HepG2 (cell line): ENCODE data around the gene PROX1. TPM values are rescaled to one million over a fixed set of nuclear protein-coding genes. Genes with fewer than 3 reads are reported as not detected.

ENCODE experiments used
- ATAC-seq: fragments of 200-7000 bp; cut with Tn5 transposase; 3 replicates; pipeline ENCODE4 v1.9.1; 2020; ENCODE audit warnings: mild to moderate bottlenecking, moderate library complexity
- BruUV-seq: library from RNA; stranded (reverse); fragments of 400-500 nt; replicated peaks from 2 replicates; lab custom pipeline; 2021; lab: Mats Ljungman, UMichigan
- CTCF ChIA-PET: fragments of 300-600 bp; formaldehyde crosslinking; extraction: SDS; loops from one replicate; lab custom pipeline; 2021; ENCODE audit warnings: low total read pairs, inconsistent platforms, low intra/inter-chr PET ratio; lab: Yijun Ruan, JAX
- POLR2A ChIA-PET: fragments of 350-600 bp; sonication (Branson Sonifier 250); formaldehyde crosslinking; loops from one replicate; lab custom pipeline; 2020; ENCODE audit warnings: antibody characterized with exemption, inconsistent platforms; lab: Yijun Ruan, JAX
- DNase-seq: peaks from one replicate; pipeline ENCODE4 v3.0.0-alpha.2; 2015; ENCODE audit warnings: low spot score
- FAIRE-seq: peaks from 3 replicates; lab custom pipeline; 2011; peaks lifted over from hg19 to GRCh38; lab: Jason Lieb, UNC
- H2AFZ ChIP-seq: one replicate; pipeline ENCODE4 v1.6.1; 2011; ENCODE audit warnings: low read length, inconsistent platforms
- H3K27ac ChIP-seq: fragments of 300-600 bp; 3 replicates; pipeline ENCODE4 v1.8.0; 2011; ENCODE audit warnings: mixed run types, mild to moderate bottlenecking, mixed read lengths, low read length, inconsistent platforms; ENCODE audit not compliant: insufficient read depth; ENCODE audit errors: extremely low read length
- H3K27me3 ChIP-seq, 2 experiments: fragments of 200-600 bp in 1 of 2; 2 replicates in 1 of 2; 3 replicates in 1 of 2; pipeline versions ENCODE4 v1.6.0 to v1.8.0; 2011; ENCODE audit warnings: low read length in 2 of 2, mild to moderate bottlenecking in 2 of 2, moderate library complexity in 2 of 2, inconsistent platforms in 1 of 2; ENCODE audit not compliant: insufficient read depth in 2 of 2, control insufficient read depth in 1 of 2
- H3K36me3 ChIP-seq, 2 experiments: fragments of 200-600 bp in 1 of 2; replicated peaks in 1 of 2; 2 replicates in 1 of 2; 3 replicates in 1 of 2; pipeline versions ENCODE4 v1.5.1 to v1.8.0; 2011; ENCODE audit warnings: low read length in 2 of 2, inconsistent platforms in 1 of 2; ENCODE audit not compliant: insufficient read depth in 2 of 2, control insufficient read depth in 1 of 2
- H3K4me1 ChIP-seq: 2 replicates; pipeline ENCODE4 v1.5.1; 2012; ENCODE audit warnings: low read length, inconsistent platforms; ENCODE audit not compliant: insufficient read depth
- H3K4me2 ChIP-seq: 2 replicates; pipeline ENCODE4 v1.6.0; 2011; ENCODE audit warnings: low read depth, low read length, inconsistent platforms
- H3K4me3 ChIP-seq, 3 experiments: fragments of 200-600 bp in 1 of 3; sonication (generic), shearing (Covaris generic) in 1 of 3; replicated peaks in 1 of 3; 2 replicates each; pipeline ENCODE4 v1.5.1; 2011 to 2016; ENCODE audit warnings: low read length in 3 of 3, inconsistent platforms in 2 of 3, low read depth in 2 of 3, mild to moderate bottlenecking in 2 of 3, control low read depth in 1 of 3, mixed read lengths in 1 of 3; ENCODE audit not compliant: insufficient read depth in 1 of 3
- H3K79me2 ChIP-seq: one replicate; pipeline ENCODE4 v1.6.1; 2011; ENCODE audit warnings: low read length, inconsistent platforms; ENCODE audit not compliant: insufficient read depth
- H3K9ac ChIP-seq: 2 replicates; pipeline ENCODE4 v1.6.0; 2011; ENCODE audit warnings: mild to moderate bottlenecking, low read depth, low read length, inconsistent platforms; ENCODE audit not compliant: insufficient read depth
- H3K9me3 ChIP-seq: 2 replicates; pipeline ENCODE4 v1.5.1; 2012; ENCODE audit warnings: mild to moderate bottlenecking, low read length
- H4K20me1 ChIP-seq: 2 replicates; pipeline ENCODE4 v1.6.0; 2011; ENCODE audit warnings: inconsistent platforms, mild to moderate bottlenecking, low read length, moderate library complexity; ENCODE audit not compliant: insufficient read depth
- ESRRA ChIP-seq: sonication (generic); formaldehyde crosslinking; IDR thresholded peaks from 2 replicates; pipeline ENCODE4 v1.5.1; 2020; ENCODE audit warnings: mild to moderate bottlenecking, low read depth, missing genetic modification reagents
- JUND ChIP-seq: sonication (generic); formaldehyde crosslinking; IDR thresholded peaks from 2 replicates; pipeline ENCODE4 v1.8.0; 2022; ENCODE audit warnings: mild to moderate bottlenecking, missing genetic modification reagents
- MBD4 ChIP-seq: IDR thresholded peaks from 2 replicates; pipeline ENCODE4 v1.6.1; 2012; ENCODE audit warnings: low read length, inconsistent platforms, borderline replicate concordance
- MTA1 ChIP-seq: sonication (generic); formaldehyde crosslinking; IDR thresholded peaks from 2 replicates; pipeline ENCODE4 v1.4.0; 2020; ENCODE audit warnings: missing genetic modification reagents, mild to moderate bottlenecking, borderline replicate concordance
- POLR2G ChIP-seq: fragments of 200-400 bp; formaldehyde crosslinking; IDR thresholded peaks from 2 replicates; pipeline ENCODE4 v1.6.1; 2018; ENCODE audit warnings: mild to moderate bottlenecking, low read depth, low read length, moderate library complexity
- SOX5 ChIP-seq: IDR thresholded peaks from 2 replicates; pipeline ENCODE4 v1.6.1; 2016; ENCODE audit warnings: borderline replicate concordance
- SOX6 ChIP-seq, 2 experiments: fragments of 450-650 bp in 1 of 2; sonication (generic) in 1 of 2; formaldehyde crosslinking in 1 of 2; IDR thresholded peaks; 2 replicates each; pipeline versions ENCODE4 v1.4.0 to v1.6.1; 2017 to 2020; ENCODE audit warnings: antibody characterized with exemption in 1 of 2, mild to moderate bottlenecking in 1 of 2, missing genetic modification reagents in 1 of 2
- ZNF138 ChIP-seq: sonication (generic); formaldehyde crosslinking; IDR thresholded peaks from 2 replicates; pipeline ENCODE4 v1.5.0; 2020; ENCODE audit warnings: mild to moderate bottlenecking, low read depth, missing genetic modification reagents
- ZNF17 ChIP-seq: sonication (generic); formaldehyde crosslinking; IDR thresholded peaks from 2 replicates; pipeline ENCODE4 v1.5.0; 2020; ENCODE audit warnings: mild to moderate bottlenecking, missing genetic modification reagents
- ZNF569 ChIP-seq: sonication (generic); formaldehyde crosslinking; IDR thresholded peaks from 2 replicates; pipeline ENCODE4 v1.5.0; 2020; ENCODE audit warnings: mild to moderate bottlenecking, missing genetic modification reagents, moderate library complexity, borderline replicate concordance
- ZNF737 ChIP-seq: sonication (generic); formaldehyde crosslinking; IDR thresholded peaks from 2 replicates; pipeline ENCODE4 v1.5.0; 2020; ENCODE audit warnings: missing genetic modification reagents, mild to moderate bottlenecking, borderline replicate concordance
- ZNF773 ChIP-seq: sonication (generic); formaldehyde crosslinking; IDR thresholded peaks from 2 replicates; pipeline ENCODE4 v1.4.0; 2020; ENCODE audit warnings: missing genetic modification reagents, borderline replicate concordance
- WGBS: methylation state at CpG from one replicate; pipeline ENCODE4 v1.1.6; 2017; ENCODE audit warnings: low lambda C conversion rate; 5-methylcytosine and 5-hydroxymethylcytosine counted together
- in situ Hi-C: cut with HindIII; loops from 2 replicates; pipeline ENCODE4 v1.10.0; 2017; ENCODE audit warnings: low pct_unique_long_range_greater_than_20kb; ENCODE audit not compliant: extremely low pct_ligation_motif_present
- intact Hi-C: fragments of 100-400 bp; cut with micrococcal nuclease; formaldehyde crosslinking; loops from one replicate; pipeline ENCODE4 v1.10.0; 2022; ENCODE audit not compliant: unreplicated experiment
- polyA plus RNA-seq, 8 experiments: library from polyadenylated mRNA; depleted of rRNA in 3 of 8; stranded (reverse) in 7 of 8; unstranded in 1 of 8; fragments of >200 nt; fragmentation: Illumina TruSeq in 4 of 8; extraction: Trizol in 4 of 8; gene quantifications; 2 replicates each; pipeline versions ENCODE4 v1.2.1 to v1.2.3, GENCODE V29; 2011 to 2016; ENCODE audit warnings: low read depth in 4 of 8, missing spikeins in 1 of 8, mixed read lengths in 1 of 8; ENCODE audit not compliant: insufficient read depth in 1 of 8
- total RNA-seq, 5 experiments: library from RNA; depleted of rRNA; stranded (reverse); fragments of >200 nt; fragmentation: Illumina TruSeq; extraction: Trizol; gene quantifications; 2 replicates each; pipeline ENCODE4 v1.2.3, GENCODE V29; 2016; ENCODE audit warnings: low read depth in 1 of 5
- TF ChIP-seq, protein P1 (sequence below): sonication (generic); formaldehyde crosslinking; IDR thresholded peaks from 2 replicates; pipeline ENCODE4 v1.5.1; 2020; ENCODE audit warnings: mild to moderate bottlenecking, missing genetic modification reagents, moderate library complexity
- TF ChIP-seq, protein P2 (sequence below): sonication (generic); formaldehyde crosslinking; IDR thresholded peaks from 2 replicates; pipeline ENCODE4 v1.9.0; 2021; ENCODE audit warnings: missing genetic modification reagents, mild to moderate bottlenecking, borderline replicate concordance

PROX1 gene
- total and polyA plus RNA-seq, 2 of the 13 experiments (the other 11 are each of a cell fraction or from before 2014, with no cell fraction given) = 12.3 to 30.2 TPM

DNA sequence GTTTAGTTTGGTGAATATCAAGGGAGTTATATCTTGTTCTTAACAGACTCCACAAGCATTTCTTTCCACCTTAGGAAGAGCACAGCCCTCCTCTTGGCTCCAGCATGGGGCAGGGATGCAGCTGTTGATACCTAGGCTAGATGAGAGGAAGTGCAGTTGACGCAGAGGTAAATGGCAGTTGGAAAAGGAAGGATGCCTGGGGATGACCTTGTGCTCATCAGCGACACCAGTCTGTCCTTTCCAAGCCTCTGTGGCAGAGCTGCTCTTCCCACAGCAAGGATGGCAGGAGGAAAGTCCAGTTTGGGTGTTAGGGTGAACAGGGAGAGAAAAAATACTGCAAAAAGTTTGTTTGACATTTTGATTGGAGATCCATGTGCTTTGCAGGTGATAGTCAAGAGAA is 6.2 kb downstream of the PROX1 start (continued):
- TF ChIP-seq SOX6 (IDR thresholded peaks at IDR 0.05) (no peak), SOX6 (CRISPR knock-in tag; IDR thresholded peaks at IDR 0.05) (peak; percentile 40; the same call in 1 of the 2 replicates), POLR2G (peak; percentile 35; the same call in 1 of the 2 replicates), ESRRA (CRISPR knock-in tag) (no peak), ZNF569 (CRISPR knock-in tag) (no peak)
- TF ChIP-seq, protein P1, sequence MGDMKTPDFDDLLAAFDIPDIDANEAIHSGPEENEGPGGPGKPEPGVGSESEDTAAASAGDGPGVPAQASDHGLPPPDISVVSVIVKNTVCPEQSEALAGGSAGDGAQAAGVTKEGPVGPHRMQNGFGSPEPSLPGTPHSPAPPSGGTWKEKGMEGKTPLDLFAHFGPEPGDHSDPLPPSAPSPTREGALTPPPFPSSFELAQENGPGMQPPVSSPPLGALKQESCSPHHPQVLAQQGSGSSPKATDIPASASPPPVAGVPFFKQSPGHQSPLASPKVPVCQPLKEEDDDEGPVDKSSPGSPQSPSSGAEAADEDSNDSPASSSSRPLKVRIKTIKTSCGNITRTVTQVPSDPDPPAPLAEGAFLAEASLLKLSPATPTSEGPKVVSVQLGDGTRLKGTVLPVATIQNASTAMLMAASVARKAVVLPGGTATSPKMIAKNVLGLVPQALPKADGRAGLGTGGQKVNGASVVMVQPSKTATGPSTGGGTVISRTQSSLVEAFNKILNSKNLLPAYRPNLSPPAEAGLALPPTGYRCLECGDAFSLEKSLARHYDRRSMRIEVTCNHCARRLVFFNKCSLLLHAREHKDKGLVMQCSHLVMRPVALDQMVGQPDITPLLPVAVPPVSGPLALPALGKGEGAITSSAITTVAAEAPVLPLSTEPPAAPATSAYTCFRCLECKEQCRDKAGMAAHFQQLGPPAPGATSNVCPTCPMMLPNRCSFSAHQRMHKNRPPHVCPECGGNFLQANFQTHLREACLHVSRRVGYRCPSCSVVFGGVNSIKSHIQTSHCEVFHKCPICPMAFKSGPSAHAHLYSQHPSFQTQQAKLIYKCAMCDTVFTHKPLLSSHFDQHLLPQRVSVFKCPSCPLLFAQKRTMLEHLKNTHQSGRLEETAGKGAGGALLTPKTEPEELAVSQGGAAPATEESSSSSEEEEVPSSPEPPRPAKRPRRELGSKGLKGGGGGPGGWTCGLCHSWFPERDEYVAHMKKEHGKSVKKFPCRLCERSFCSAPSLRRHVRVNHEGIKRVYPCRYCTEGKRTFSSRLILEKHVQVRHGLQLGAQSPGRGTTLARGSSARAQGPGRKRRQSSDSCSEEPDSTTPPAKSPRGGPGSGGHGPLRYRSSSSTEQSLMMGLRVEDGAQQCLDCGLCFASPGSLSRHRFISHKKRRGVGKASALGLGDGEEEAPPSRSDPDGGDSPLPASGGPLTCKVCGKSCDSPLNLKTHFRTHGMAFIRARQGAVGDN = peak; percentile 16; the same call in 1 of the 2 replicates
- TF ChIP-seq, all 625 proteins: peak for 27

DNA sequence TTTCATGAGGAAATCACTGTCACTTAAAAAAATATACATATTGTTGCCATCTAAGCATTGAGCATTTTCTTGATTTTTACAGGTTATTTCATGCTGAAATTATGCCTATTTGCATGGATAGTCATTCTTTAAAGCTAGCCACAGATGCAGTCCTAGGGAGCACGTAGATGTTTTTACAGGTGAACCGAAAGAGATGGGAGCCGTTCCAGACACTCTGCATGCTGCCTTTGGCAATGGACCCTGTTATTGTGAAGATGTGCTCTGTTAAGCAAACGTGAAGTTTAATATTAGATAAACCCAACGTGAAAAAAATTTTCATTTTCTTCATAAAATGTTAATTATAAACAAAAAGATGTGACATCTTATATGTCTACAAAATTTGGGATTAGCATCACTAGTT is 7.1 kb downstream of the PROX1 start:
- ATAC-seq (no peak), DNase-seq (no peak), FAIRE-seq (no peak)
- in situ Hi-C loops (loop anchor here (25.0 kb wide), 1 partner anchor 758 kb away; no protein-coding TSS in a partner anchor), intact Hi-C loops (no loop called here)
- Histone ChIP-seq H3K27ac (no peak overlapping the region), H3K4me3 (no peak overlapping the region), H3K4me1 (peaks cover 74% of the 10 kb centered on the region), H4K20me1 (peaks cover 18% of the 10 kb centered on the region), H3K79me2 (peaks cover 94% of the 10 kb centered on the region), H3K27me3 (no peaks in the 10 kb centered on the region), H2AFZ (no peak overlapping the region), H3K9me3 (no peaks in the 10 kb centered on the region), H3K9ac (no peak overlapping the region), H3K36me3 (peaks cover 14 to 45% of the 10 kb centered on the region in 2 experiments), H3K4me2 (no peak overlapping the region)
- ChIA-PET CTCF (no interaction called here), POLR2A (interaction anchor here (1.4 kb wide), 1 partner anchor 33 kb away, joined by 5 read pairs; no protein-coding TSS in a partner anchor)
- BruUV-seq = no TSS peak
- WGBS = 80% methylated on average over 5 of the region's 5 CpGs
- TF ChIP-seq JUND (no peak), MBD4 (no peak), MTA1 (no peak), ZNF737 (CRISPR knock-in tag) (no peak), ZNF17 (CRISPR knock-in tag) (no peak), SOX5 (CRISPR knock-in tag) (no peak), ZNF138 (CRISPR knock-in tag) (no peak), ZNF773 (no peak)
- TF ChIP-seq, protein P2, sequence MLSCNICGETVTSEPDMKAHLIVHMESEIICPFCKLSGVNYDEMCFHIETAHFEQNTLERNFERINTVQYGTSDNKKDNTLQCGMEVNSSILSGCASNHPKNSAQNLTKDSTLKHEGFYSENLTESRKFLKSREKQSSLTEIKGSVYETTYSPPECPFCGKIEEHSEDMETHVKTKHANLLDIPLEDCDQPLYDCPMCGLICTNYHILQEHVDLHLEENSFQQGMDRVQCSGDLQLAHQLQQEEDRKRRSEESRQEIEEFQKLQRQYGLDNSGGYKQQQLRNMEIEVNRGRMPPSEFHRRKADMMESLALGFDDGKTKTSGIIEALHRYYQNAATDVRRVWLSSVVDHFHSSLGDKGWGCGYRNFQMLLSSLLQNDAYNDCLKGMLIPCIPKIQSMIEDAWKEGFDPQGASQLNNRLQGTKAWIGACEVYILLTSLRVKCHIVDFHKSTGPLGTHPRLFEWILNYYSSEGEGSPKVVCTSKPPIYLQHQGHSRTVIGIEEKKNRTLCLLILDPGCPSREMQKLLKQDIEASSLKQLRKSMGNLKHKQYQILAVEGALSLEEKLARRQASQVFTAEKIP = no peak
